Measurements from ENCODE around the gene HBD.

DNA sequence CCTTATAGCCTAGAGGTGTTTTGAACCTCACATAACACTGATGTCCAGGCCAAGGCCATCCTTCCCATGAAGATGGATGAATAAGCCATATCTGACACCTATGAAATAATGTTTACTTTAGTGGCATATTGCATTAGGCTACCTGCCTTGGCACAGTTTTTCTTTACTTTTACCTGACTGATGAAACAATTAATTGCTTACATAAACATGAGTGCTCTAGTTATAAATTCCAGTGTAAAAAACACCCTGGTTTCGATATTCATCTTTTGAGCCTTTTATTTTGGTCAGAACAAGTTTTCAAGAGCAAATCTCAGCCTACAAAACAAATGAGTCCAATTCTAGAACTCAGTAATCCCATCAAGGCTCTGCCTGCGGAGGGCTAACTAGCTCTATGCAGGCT is 42.4 kb upstream of the HBD start:
- TF ChIP-seq ZFP30 (CRISPR knock-in tag; IDR thresholded peaks at IDR 0.05), result no peak
- TF ChIP-seq, protein P1, sequence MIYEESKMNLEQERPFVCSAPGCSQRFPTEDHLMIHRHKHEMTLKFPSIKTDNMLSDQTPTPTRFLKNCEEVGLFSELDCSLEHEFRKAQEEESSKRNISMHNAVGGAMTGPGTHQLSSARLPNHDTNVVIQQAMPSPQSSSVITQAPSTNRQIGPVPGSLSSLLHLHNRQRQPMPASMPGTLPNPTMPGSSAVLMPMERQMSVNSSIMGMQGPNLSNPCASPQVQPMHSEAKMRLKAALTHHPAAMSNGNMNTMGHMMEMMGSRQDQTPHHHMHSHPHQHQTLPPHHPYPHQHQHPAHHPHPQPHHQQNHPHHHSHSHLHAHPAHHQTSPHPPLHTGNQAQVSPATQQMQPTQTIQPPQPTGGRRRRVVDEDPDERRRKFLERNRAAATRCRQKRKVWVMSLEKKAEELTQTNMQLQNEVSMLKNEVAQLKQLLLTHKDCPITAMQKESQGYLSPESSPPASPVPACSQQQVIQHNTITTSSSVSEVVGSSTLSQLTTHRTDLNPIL (CRISPR knock-in tag; IDR thresholded peaks at IDR 0.05; ENCODE audit: low read depth), result no peak
- TF ChIP-seq, protein P2, sequence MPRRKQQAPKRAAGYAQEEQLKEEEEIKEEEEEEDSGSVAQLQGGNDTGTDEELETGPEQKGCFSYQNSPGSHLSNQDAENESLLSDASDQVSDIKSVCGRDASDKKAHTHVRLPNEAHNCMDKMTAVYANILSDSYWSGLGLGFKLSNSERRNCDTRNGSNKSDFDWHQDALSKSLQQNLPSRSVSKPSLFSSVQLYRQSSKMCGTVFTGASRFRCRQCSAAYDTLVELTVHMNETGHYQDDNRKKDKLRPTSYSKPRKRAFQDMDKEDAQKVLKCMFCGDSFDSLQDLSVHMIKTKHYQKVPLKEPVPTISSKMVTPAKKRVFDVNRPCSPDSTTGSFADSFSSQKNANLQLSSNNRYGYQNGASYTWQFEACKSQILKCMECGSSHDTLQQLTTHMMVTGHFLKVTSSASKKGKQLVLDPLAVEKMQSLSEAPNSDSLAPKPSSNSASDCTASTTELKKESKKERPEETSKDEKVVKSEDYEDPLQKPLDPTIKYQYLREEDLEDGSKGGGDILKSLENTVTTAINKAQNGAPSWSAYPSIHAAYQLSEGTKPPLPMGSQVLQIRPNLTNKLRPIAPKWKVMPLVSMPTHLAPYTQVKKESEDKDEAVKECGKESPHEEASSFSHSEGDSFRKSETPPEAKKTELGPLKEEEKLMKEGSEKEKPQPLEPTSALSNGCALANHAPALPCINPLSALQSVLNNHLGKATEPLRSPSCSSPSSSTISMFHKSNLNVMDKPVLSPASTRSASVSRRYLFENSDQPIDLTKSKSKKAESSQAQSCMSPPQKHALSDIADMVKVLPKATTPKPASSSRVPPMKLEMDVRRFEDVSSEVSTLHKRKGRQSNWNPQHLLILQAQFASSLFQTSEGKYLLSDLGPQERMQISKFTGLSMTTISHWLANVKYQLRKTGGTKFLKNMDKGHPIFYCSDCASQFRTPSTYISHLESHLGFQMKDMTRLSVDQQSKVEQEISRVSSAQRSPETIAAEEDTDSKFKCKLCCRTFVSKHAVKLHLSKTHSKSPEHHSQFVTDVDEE (CRISPR knock-in tag; IDR thresholded peaks at IDR 0.05), result no peak

Data from SK-N-SH treated with all-trans-retinoic acid at 6 μM for 48 hours (cell line).